DND-41 (cell line): ENCODE results near the gene GRIK4.

ENCODE experiments used
- CTCF ChIP-seq: IDR thresholded peaks from 2 replicates; pipeline ENCODE4 v1.5.1; 2012; ENCODE audit warnings: borderline replicate concordance, low read length, moderate library complexity, mild to moderate bottlenecking; ENCODE audit not compliant: poor library complexity, severe bottlenecking; ENCODE audit errors: extremely low read depth
- EZH2 ChIP-seq: IDR thresholded peaks from 3 replicates; pipeline ENCODE4 v1.6.1; 2012; ENCODE audit warnings: borderline replicate concordance, low read depth, mild to moderate bottlenecking, moderate library complexity, low read length, inconsistent platforms; ENCODE audit not compliant: severe bottlenecking

- no peak for TF ChIP-seq CTCF
- no peak for TF ChIP-seq EZH2
Observed at GRCh38 chr11:121024989-121025388, 513.4 kb downstream of the GRIK4 start.
